ENCODE data around the gene MAFF. TPM values are rescaled to one million over a fixed set of nuclear protein-coding genes. Genes with fewer than 3 reads are reported as not detected.
A peak's percentile ranks its signal among the peaks of the same experiment; 100 is the strongest.

The MAFF gene
- total RNA-seq, 3 donors from 2014 or later (not counting 1 experiment from before 2014, with no cell fraction given), result 168 to 215 (median 187) TPM

GRCh38 chr22:38180841-38181452, 20.8 kb upstream of the MAFF start:
- Histone ChIP-seq H3K36me3 (ENCODE audit: control insufficient read depth, insufficient read depth, low read length) (no peaks in the 10 kb centered on the region), H3K9me3 (ENCODE audit: control insufficient read depth, insufficient read depth, low read length) (no peaks in the 10 kb centered on the region), H3K27me3 (ENCODE audit: control insufficient read depth, insufficient read depth, low read length) (no peaks in the 10 kb centered on the region), H3K27ac (ENCODE audit: low read length) (peak overlapping the region; percentile 75), H3K4me3 (ENCODE audit: low read length) (peak overlapping the region; percentile 59), H3K4me1 (ENCODE audit: control insufficient read depth, insufficient read depth, low read length) (peaks cover 52% of the 10 kb centered on the region)
- no peaks in the 10 kb centered on the region for H3K27me3 Mint-ChIP-seq (ENCODE audit: low read depth in 2 of 2)
- 4% methylated on average over 13 of the region's 14 CpGs for WGBS (ENCODE audit: insufficient coverage)
- peak overlapping the region; percentile 89 to 93 for H3K27ac Mint-ChIP-seq
- DNase-seq (peak in 1 of 2 donors; percentile 81), ATAC-seq (no peak)
- peak overlapping the region; percentile 93 for H3K4me3 Mint-ChIP-seq
- intact Hi-C loops (cut with micrococcal nuclease), result loop anchor here (1.0 to 5.0 kb wide), 2 partner anchors 20 to 526 kb away; partner anchors contain the start of genes GTPBP1 and MAFF
- peaks cover 45% of the 10 kb centered on the region in 2 donors for H3K4me1 Mint-ChIP-seq
- no peaks in the 10 kb centered on the region for H3K36me3 Mint-ChIP-seq
- TF ChIP-seq, protein P1, sequence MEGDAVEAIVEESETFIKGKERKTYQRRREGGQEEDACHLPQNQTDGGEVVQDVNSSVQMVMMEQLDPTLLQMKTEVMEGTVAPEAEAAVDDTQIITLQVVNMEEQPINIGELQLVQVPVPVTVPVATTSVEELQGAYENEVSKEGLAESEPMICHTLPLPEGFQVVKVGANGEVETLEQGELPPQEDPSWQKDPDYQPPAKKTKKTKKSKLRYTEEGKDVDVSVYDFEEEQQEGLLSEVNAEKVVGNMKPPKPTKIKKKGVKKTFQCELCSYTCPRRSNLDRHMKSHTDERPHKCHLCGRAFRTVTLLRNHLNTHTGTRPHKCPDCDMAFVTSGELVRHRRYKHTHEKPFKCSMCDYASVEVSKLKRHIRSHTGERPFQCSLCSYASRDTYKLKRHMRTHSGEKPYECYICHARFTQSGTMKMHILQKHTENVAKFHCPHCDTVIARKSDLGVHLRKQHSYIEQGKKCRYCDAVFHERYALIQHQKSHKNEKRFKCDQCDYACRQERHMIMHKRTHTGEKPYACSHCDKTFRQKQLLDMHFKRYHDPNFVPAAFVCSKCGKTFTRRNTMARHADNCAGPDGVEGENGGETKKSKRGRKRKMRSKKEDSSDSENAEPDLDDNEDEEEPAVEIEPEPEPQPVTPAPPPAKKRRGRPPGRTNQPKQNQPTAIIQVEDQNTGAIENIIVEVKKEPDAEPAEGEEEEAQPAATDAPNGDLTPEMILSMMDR (IDR thresholded peaks at IDR 0.05), result no peak
- no peaks in the 10 kb centered on the region for H3K9me3 Mint-ChIP-seq

DNA sequence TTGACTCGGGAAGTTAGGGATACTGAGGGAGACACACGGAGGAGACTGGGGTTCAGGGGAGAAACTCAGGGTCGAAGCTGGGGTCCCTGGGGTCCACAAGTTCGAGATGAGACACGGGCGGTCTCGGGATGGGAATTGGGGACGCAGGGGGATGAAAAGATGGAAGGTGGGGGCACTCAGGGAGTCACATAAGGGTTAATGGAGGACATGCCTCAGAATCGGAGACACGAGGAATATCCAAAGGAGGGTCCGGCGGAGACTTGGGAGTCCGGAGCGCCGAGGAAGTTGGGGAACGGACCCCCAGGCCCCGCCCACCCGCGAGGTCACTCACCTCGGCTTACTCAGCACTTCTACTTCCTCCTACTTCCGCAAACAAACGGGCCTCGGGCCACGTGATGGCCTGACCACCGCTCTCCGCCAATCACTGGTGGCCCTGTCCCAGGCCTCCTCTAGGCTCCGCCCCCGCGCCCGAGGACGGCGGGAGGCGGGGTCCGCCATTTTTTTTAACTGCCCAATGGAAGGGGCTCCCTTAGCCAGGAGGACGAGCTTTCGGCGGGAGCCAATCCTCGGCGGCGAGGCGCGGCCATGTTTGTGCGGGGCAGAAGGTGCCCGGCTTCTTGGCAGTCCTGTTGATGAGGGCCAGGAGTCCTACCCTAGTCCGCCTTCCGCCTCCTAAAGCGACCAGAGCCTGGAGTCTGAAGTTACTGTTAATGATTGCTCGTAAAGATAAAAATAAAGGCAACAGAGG, 20.2 kb upstream of the MAFF start, which contains the start of gene PLA2G6:
Gene PLA2G6, minus strand, starts transcription at position 378 of the 748 bp plus-strand sequence. CDS start 12,404 bp downstream, outside the sequence.
- whole genome bisulfite sequencing (ENCODE audit: insufficient coverage), result under 1% methylated on average over 48 of the region's 48 CpGs
- Histone ChIP-seq H3K36me3 (ENCODE audit: control insufficient read depth, insufficient read depth, low read length) (no peaks in the 10 kb centered on the region), H3K27me3 (ENCODE audit: control insufficient read depth, insufficient read depth, low read length) (no peaks in the 10 kb centered on the region), H3K27ac (ENCODE audit: low read length) (peak within 1 kb of the TSS; percentile 75), H3K4me1 (ENCODE audit: control insufficient read depth, insufficient read depth, low read length) (peaks cover 45% of the 10 kb centered on the region), H3K4me3 (ENCODE audit: low read length) (peak within 1 kb of the TSS; percentile 59), H3K9me3 (ENCODE audit: control insufficient read depth, insufficient read depth, low read length) (no peaks in the 10 kb centered on the region)
- peak within 1 kb of the TSS; percentile 89 to 93 for H3K27ac Mint-ChIP-seq
- no peaks in the 10 kb centered on the region for H3K9me3 Mint-ChIP-seq
- TF ChIP-seq, protein P1 (IDR thresholded peaks at IDR 0.05), result no peak
- H3K4me1 Mint-ChIP-seq, result peaks cover 39 to 41% of the 10 kb centered on the region in 2 donors
- ATAC-seq, result peak; percentile 90 to 99 (median 92)
- no peaks in the 10 kb centered on the region for H3K36me3 Mint-ChIP-seq
- H3K27me3 Mint-ChIP-seq (ENCODE audit: low read depth in 2 of 2), result no peaks in the 10 kb centered on the region
- peak within 1 kb of the TSS; percentile 93 for H3K4me3 Mint-ChIP-seq
- intact Hi-C loops (cut with micrococcal nuclease), result loop anchor here (1.0 to 5.0 kb wide), 2 partner anchors 20 to 526 kb away; partner anchors contain the start of genes GTPBP1 and MAFF
- peak; percentile 96 to 98 for DNase-seq

GRCh38 chr22:38184788-38185187, 17.0 kb upstream of the MAFF start:
- WGBS (ENCODE audit: insufficient coverage), result 86% methylated on average over 7 of the region's 7 CpGs
- Histone ChIP-seq H3K4me3 (ENCODE audit: low read length) (no peak overlapping the region), H3K4me1 (ENCODE audit: control insufficient read depth, insufficient read depth, low read length) (peaks cover 27% of the 10 kb centered on the region), H3K9me3 (ENCODE audit: control insufficient read depth, insufficient read depth, low read length) (no peaks in the 10 kb centered on the region), H3K36me3 (ENCODE audit: control insufficient read depth, insufficient read depth, low read length) (no peaks in the 10 kb centered on the region), H3K27ac (ENCODE audit: low read length) (no peak overlapping the region), H3K27me3 (ENCODE audit: control insufficient read depth, insufficient read depth, low read length) (no peaks in the 10 kb centered on the region)
- DNase-seq (no peak), ATAC-seq (no peak)
- TF ChIP-seq, protein P1 (IDR thresholded peaks at IDR 0.05), result no peak
- H3K27me3 Mint-ChIP-seq (ENCODE audit: low read depth in 2 of 2), result no peaks in the 10 kb centered on the region
- H3K27ac Mint-ChIP-seq, result no peak overlapping the region
- intact Hi-C loops (cut with micrococcal nuclease), result loop anchor here (5.0 kb wide), 1 partner anchor 523 kb away; the partner anchor contains the start of gene GTPBP1
- H3K4me1 Mint-ChIP-seq, result peaks cover 24% of the 10 kb centered on the region in 2 donors
- H3K9me3 Mint-ChIP-seq, result no peaks in the 10 kb centered on the region
- H3K4me3 Mint-ChIP-seq, result no peak overlapping the region
- no peaks in the 10 kb centered on the region for H3K36me3 Mint-ChIP-seq

Data from natural killer cell (primary cell).